NCI-H748 (cell line): Measurements from ENCODE around the gene GMPPA.

ENCODE experiments used
- DNase-seq: peaks from one replicate; lab custom pipeline; 2025; ENCODE audit not compliant: unreplicated experiment; lab: John Stamatoyannopoulos, UW

GMPPA gene

DNA sequence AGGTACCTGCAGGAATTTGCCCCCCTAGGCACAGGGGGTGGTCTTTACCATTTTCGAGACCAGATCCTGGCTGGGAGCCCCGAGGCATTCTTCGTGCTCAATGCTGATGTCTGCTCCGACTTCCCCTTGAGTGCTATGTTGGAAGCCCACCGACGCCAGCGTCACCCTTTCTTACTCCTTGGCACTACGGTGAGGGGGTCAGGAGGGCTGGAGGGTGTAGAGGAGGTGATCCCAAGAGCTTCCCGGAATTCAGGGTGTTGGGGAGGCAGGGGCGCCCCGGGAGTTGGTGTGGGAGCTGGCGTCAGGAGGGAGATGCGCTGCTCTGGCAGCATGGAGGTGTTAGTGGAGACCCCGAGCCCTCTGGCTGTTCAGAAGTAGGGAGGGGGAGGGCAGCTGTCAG lies 3.2 kb downstream of the GMPPA start:
- no peak for DNase-seq

DNA sequence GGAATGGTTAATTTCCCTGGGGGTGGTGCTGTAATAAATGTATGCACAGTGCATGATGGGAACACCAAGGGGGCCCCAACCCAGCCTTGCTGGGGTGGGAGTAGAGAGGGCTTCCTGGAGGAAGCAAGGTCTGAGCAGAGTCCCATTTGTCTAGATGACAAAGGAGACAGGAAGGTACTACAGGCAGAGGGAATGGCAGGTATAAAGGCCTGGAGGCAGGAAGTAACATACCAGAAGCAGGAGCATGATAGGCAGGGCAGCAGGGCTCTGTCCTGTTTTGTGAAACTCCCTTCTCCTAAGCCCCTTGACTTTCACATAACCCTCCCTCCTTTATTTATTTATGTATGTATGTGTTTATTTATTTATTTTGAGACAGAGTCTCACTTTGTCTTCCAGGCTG lies 3.9 kb downstream of the GMPPA start:
- no peak for DNase-seq

GRCh38 chr2:219505585-219505984 lies 6.9 kb downstream of the GMPPA start:
- DNase-seq, result no peak

DNA sequence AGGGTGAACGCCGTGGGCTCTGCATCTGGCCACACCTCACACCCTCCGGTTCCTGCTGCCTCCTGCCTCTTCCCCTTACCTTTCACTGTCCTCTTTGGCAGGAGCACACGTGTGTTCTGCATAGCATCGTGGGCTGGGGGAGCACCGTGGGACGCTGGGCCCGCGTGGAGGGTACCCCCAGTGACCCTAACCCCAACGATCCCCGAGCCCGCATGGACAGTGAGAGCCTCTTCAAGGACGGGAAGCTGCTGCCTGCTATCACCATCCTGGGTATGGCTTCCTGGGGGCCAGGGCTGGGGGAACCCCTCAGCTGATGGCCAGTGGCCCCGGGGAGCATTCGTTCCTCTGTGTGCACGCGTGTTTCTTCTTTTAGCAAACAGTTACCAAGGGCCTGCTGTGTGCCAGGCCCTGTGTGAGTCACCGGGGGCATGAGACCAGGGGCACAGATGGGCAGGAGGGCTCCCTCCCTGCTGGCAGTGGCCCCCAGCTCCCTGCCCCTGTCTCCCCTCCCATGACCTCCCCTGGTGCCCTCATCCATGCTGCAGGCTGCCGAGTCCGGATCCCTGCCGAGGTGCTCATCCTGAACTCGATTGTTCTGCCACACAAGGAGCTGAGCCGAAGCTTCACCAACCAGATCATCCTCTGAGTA lies 7.6 kb downstream of the GMPPA start:
- DNase-seq, result no peak

DNA sequence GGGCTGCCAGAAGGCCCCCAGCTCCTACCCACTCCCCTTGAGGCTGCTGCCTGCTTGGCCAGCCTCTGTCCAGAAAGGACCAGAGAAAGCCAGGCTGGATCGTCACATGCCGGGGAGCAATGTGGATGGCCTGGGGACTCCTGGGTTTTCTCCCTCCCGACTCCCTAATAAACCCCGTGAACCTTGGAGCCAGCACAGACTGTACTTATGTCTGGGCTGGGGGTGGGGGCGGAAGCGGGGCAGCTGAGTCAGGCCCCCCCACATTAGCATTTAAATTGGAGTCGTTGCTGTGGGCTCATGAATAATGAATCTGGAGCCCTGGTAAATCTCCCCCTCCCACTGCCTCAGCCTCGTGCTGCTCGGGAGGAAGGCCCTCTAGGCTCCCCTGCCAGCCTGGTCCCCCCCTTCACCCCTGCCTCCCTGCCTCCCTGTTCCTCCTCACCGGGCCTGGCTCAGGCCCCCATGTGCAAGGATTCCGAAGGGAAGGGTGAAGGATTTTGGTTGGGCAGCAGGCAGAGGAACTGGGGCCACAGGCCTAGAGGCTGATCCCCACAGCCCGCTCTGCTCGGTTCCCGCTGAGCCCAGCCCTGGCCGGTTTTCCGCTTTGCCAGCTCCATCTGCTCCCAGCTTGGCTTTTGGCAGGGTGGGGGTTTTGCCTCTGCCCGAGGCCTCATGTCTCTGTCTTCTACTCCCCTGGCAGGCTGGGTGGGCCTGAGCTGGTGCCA lies 8.3 kb downstream of the GMPPA start:
- no peak for DNase-seq

DNA sequence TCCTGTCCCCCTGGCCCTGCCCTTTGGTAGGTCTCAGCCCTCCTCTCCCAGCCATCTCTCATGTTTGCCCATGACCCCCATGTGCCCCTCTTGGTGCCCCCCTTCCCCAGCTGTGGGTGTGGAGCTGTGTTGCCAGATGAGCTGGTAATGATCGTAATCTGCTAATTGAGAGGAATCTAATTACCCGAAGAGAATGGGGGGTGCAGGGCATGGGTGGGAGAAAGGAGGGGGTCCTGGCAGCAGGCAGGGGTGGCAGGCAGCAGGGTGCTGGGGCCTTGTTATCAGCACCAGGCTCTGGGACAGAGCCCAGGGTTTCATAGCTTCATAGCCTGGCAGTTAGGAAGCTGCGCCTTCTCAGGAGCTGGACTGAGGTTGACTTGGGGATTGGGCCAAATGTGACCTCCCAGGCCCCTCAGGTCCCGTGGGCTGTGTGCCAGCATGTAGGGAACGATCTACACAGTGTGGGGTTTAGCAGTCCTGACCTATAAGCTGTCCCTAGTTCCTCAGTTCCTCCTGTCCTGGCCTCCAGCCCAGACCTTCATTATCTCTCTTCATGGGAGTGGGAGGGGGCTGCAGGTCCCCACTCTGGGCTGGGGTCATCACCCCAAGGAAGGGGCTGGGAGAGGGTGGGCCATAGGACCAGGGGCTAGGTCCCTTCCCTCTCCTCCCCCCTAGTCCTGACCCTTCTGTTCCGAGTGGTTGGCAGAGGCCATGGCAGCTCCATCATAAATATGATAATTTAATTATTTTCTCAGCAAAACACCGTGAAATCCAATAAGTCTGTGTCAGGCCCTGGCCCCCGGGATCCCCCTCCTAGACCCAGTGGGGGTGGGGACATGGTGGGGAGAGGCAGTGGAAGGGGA lies 9.1 kb downstream of the GMPPA start:
- no peak for DNase-seq

GRCh38 chr2:219508444-219508734 lies 9.7 kb downstream of the GMPPA start:
- no peak for DNase-seq

DNA sequence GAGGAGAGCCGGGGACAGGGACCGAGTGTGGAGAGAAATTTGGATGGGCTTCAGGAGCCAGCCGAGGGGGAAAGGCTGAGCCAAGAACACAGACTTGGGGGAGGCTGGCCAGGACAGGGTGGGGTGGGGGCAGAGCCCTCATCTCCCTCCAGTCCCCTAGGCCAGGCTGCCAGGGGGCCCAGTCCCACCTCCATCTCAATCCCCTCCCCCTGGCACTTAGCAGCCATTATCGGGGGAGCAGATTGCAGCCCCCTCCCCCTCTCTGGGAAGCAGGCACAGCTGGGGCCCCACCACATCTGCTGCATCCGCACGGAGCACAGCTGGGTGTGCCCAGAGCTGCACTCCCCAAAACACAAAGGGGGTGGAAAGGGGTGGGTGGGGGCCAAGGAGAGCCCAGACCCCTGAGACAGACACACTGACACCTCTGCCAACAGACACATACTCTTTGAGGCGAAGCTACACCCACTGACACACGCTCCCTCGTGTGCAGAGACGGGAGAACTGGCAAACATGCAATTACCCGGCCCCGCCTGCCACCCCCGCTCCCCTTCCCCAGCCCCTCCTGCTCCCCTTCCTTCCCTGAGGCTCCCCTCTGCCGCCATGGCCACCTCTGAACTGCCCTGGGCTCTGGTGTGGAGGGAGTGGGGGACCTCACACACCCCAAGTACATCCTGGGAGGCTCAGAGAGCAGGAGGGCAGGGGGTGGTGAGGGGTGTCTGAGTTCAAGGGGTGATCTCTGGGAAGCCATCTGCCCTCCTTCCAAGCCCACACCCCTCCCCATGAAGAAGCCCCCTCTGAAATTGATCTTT lies 10.5 kb downstream of the GMPPA start:
- DNase-seq, result no peak

DNA sequence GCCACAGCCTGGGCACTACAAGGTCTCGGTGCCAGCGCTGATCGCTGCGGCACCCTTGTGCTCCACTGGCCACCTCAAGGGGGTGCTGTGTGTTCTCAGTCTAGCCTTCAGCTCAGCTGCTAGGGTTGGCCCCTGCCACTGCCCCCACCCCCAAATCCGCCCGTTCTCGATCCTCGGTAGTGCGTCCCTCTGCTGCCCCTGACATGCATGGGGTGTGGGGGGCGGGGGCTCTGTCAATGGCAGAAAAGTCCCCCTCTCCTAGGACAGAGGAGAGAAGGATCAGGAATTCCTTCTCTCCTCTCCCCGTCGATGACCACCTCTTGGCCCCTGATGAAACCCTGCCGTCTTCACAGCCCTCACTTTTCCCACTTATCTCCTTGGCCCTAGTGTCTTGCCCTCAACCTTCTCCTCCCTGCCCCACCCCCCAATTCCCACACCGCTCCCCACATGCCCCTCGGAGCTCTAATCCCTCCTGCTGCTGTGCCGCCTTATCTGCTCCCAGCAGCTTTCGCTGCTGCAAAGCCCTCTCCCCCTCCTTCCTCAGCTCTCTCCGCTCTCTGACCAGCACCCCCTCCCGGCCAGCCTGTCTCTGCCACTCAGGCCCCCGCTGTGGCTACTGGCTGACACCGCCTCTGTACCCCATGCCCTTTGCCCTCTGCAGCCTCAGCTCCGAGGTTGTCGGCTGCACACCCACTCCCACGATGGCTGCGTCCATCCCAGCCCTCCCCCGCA lies 11.3 kb downstream of the GMPPA start:
- peak; percentile 60 for DNase-seq

- no peak for DNase-seq
Observed at GRCh38 chr2:219510512-219511135, 11.9 kb downstream of the GMPPA start.

DNA sequence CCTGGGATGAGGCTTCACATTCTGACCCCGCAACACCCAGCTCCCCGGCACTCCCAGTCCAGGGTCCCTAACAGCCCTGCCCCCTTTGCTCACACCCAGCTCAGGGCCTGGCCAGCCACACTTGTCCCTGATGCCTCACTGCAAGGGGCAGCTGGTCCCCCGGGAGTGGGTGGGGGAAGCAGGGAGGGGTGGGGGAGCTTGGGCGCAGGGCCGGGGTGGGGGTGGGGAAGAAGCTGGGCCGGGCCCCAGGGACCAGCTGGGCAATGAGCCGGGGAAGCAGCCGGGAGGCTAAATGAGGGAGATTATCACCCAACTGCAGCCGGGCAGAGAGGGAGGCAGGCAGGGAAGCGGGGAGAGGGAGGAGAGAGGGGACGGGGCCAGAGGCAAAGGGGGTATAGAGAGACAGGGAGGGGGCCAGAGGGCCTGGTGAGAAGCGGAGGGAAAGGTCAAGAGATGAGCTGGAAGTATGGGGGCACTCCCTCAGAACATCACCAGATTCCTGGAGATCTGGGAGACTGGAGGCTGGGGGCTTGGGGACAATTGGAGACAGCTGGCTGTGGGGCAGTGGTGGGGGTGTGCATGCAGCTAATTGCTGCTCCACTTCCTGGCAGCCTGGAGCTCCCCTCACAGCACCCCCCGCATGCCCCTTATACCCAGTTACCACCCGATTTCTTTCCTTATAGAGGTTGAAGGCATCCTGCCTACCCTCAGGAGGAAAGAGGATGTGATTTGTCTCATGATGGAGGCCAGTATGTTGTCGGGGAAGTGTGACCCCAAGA lies 13.0 kb downstream of the GMPPA start:
- no peak for DNase-seq

- no peak for DNase-seq
Observed at GRCh38 chr2:219512524-219513216, 14.0 kb downstream of the GMPPA start.

- no peak for DNase-seq
Observed at GRCh38 chr2:219513787-219514186, 15.1 kb downstream of the GMPPA start.

DNA sequence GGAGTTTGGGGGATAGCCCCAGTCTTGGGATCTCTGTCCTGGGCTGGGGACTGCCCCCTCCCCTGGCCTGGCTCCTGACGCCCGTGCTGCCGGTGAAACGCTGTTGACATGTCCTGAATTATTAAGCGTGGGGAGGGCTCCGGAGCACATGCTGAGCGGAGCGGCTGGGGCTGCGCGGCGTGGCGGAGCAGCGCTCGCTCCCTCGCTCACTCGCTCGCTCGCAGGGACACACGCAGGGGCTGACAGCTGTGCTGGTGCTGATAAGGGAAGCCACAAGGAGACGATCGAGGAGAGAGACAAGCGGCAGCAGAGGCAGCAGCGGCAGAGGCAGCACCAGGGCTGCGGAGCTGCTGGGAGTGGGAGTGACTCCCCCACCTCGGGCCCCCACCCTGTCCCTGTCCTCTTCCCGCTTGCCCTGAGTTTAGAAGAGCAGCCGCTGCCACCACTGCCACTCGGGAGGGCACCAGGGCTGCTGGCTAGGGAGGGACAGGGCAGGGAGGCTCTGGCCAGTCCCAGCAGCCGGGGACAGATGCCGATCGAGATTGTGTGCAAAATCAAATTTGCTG lies 15.6 kb downstream of the GMPPA start, which contains the start of gene ASIC4:
Gene ASIC4 (plus strand): TSS at position 287 of the 566 bp plus-strand sequence. CDS start 243 bp downstream, at position 530.
- DNase-seq, result peak; percentile 43

DNA sequence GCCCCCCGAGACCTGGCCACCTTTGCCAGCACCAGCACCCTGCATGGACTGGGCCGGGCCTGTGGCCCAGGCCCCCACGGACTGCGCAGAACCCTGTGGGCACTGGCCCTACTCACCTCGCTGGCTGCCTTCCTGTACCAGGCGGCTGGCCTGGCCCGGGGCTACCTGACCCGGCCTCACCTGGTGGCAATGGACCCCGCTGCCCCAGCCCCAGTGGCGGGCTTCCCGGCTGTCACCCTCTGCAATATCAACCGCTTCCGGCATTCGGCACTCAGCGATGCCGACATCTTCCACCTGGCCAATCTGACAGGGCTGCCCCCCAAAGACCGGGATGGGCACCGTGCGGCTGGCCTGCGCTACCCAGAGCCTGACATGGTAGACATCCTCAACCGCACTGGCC lies 16.1 kb downstream of the GMPPA start:
- DNase-seq, result no peak

- DNase-seq, result no peak
Observed at GRCh38 chr2:219515874-219516629, 17.4 kb downstream of the GMPPA start.

GRCh38 chr2:219516888-219517287 lies 18.2 kb downstream of the GMPPA start:
- DNase-seq, result no peak
